HG03066 (cell line): ENCODE data around the gene KCTD4.
"Not testable (repeated sequence)": the region's sequence is repeated elsewhere in the genome, so short reads cannot be mapped to it uniquely, and the experiment has no call there.

Source experiments
- ATAC-seq: cut with Tn5 transposase; IDR thresholded peaks from one replicate; pipeline ENCODE4 v1.9.1; 2021; ENCODE audit warnings: low read depth; ENCODE audit not compliant: unreplicated experiment

KCTD4 gene

DNA sequence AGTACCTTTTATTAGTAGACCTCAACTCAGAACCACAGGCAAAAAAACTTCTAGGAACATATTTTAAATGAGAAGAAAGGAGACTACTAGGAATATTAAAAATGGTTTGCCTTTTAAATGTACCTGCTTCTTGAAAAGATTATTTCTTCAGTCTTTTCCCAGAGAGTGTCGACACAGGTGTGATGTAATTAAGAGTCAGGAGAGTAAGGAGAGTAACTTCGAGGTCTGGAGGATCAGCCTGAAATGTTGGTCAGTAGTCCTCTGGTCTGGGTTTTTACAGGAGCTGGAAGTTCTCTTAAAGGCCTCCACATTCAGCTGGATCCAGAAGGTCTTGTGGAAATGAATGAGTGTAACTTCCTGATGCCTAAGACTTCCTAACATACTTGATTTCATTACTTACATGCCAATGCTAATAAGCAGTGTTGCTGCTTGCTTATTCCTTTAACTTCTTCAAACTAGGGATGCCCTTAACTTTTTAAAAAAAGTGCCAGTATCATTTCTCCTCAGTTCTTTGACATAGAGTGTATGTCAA lies at the start of gene KCTD4:
KCTD4 (minus strand) TSS at position 345 of the 532 bp plus-strand sequence. CDS start 6,478 bp downstream, outside the sequence.
- no peak for ATAC-seq

DNA sequence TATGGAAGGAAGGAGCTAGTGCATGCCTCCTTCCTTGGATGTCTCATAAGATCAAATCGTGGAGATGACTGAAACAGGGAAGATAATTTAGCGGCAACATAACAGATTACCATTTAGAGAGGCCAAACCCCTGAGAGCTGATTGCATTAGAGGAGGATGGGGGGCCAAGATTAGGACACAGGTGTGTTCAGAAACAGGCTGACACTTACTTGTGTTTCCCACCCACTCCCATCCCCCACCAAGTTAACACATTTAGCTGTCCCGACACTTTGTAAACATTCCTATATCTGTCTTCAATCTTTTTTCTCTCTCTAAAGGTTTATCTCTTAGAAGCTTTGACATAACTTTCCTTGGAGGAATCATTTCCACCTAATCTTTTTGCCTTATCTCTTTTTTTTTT lies 48.8 kb upstream of the KCTD4 start:
- no peak for ATAC-seq

- ATAC-seq: not testable (repeated sequence)
Observed at GRCh38 chr13:45244736-45245135, 43.9 kb upstream of the KCTD4 start.

DNA sequence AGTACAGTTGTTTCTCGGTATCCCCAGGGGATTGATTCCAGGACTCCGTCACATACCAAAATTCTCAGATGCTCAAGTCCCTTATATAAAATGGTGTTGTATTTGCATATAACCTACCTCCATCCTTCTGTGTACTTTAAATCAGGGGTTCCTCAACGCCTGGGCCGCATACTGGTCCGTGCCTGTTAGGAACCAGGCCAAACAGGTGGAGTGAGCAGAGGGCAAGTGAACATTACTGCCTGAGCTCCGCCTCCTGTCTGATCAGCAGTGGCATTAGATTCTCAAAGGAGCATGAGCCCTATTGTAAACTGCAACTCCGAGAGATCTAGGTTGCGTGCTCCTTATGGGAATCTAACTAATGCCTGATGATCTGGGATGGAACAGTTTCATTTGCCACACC lies 42.2 kb upstream of the KCTD4 start:
- no peak for ATAC-seq

- ATAC-seq: no peak
Observed at GRCh38 chr13:45242524-45242923, 41.7 kb upstream of the KCTD4 start.

- no peak for ATAC-seq
Observed at GRCh38 chr13:45242070-45242469, 41.2 kb upstream of the KCTD4 start.

- no peak for ATAC-seq
Observed at GRCh38 chr13:45240143-45240542, 39.3 kb upstream of the KCTD4 start.

DNA sequence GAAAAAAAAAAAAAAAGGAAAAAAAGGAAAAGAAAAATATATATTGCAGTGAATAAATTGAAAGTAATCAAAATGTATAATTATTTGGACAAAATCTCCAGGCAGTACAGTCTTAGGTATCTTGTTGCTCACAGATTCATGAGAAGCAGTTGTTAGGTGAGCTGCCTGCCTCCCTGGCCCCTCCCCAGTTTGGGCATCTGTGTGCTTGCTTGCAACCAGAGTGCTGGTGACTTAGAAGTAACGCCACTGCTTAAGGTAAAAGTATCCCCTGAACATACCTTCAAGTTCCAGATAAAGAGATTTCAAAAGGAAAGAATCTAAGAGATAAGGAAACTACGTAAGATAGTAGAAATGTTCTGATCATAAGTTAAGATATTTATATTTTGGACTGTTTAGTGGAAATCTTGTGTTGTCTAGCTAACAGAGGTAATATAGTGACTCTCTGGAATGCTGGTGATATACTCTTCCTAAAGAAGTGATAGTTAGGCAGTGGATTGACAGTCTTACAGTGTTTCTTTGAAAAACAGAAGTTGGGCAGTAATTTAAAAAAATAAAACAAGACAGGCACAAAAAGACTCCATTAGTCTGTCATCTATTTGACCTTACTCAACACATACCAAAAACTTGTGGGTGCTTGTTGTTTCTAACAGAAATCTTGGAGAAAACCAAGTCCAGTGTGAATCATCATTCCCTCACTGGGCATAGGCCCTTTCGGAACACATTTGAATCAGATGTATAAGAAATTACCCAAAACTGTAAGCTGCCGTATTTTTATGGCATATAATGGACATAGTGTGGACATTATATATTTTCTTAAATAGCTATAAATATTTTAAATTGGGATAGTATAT lies 38.3 kb upstream of the KCTD4 start:
- ATAC-seq: no peak

GRCh38 chr13:45232591-45232990 lies 31.7 kb upstream of the KCTD4 start:
- ATAC-seq: no peak

DNA sequence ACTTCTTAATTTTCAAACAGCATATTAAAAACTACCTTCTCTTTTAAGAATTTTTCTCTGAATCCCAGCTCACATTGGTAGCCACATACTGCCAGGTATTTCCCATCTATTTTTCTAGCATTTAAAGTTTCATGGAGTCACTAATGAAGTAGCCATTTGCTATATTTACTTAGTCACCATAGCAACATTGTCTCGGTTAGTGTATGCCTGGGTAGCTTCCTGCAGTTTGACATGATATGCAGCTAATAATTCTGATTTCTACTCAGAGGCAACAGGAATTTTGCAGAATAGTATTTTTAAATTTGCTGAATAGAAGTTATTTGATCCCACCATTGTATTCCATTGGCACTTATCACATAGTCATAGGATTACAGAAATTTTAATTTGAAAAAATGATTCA lies 30.9 kb upstream of the KCTD4 start:
- no peak for ATAC-seq

DNA sequence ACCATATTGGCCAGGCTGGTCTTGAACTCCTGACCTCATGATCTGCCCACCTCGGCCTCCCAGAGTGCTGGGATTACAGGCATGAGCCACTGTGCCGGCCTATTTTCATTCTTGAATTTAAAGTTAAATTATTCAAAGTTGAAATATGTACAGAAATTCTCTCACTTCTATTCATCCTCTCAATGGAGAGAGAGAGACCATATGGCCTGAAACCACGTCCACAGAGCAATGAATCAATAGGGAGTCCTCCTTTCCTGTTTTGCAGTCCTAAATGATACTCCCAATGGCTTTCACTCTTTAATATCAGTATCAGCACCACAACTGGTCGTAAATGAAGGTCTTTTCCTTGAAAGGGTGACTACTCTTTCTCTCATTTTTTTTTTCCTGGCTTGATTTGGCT lies 30.5 kb upstream of the KCTD4 start:
- no peak for ATAC-seq

DNA sequence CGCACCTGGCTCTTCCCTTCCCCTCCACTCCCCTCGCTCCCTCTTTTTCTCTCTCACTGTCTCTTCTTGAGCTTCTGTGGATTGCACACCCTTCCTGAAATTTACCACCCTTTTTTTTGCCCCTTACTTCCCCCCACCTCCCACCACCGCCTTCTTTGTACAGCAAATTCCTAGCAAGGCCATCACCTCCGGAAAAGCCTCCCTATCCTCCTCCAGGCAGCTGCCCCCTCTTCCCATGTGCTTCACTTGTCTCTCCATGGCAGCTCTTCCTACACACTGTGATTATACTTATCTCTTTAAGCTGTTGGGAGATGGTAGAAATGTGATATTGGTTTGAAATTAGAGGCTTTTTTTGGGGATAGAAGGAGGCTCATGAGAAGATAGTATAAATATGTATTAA lies 28.3 kb upstream of the KCTD4 start:
- ATAC-seq: no peak

DNA sequence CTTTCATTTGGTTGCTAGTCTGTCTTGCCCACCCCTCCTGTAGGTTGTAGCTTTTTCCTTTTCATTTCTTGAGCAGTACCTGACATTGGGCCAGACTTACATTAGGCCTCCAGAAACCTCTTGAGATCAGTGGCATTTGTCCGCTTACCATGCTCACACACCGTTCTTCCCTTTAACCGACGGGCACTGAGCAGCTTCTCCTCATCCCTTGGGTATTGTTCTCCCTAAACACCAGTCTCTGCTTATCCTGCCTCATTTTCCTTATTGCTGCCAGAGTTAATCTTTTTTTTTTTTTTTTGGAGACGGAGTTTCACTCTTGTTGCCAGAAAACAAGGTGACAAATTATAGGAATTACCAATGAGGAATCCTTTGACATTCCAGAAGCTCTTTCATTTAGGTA lies 27.2 kb upstream of the KCTD4 start:
- ATAC-seq: no peak

- ATAC-seq: no peak
Observed at GRCh38 chr13:45226024-45226423, 25.2 kb upstream of the KCTD4 start.

- ATAC-seq: no peak
Observed at GRCh38 chr13:45225370-45225769, 24.5 kb upstream of the KCTD4 start.

DNA sequence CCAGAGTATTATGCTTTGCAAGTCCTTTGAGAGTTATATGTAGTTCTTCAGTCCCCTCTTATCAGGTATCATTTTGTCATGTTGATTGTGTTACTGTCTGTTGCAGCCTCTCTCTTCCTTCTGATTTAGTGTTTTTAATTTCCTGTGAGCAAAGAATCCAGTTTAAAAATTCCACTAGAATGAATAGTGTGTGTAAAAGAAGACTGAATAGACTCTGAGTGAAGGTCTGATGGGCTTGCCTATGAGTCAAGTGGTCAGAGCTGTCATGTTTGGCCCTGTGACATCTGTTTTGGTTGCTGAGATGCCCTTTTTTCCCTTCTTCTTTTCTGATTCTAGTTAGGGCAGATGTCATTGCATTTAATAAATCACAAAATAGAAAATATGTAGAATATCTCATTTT lies 23.3 kb upstream of the KCTD4 start:
- ATAC-seq: no peak

DNA sequence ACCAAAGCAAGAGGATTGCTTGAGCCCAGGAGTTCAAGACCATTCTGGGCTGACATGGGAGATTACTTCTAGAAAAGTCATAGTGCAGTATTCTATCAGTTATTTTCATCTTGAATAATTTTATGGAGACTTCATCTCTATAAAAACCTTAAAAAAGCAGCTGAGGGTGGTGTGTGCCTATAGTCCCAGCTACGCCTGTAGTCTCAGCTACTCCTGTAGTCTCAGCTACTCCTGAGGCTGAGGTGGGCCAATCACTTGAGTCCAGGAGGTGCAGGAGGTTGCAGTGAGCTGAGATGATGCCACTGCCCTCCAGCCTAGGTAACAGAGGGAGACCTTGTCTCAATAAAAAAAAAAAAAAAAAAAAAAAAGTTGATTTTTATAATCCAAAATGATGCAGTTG lies 22.1 kb upstream of the KCTD4 start:
- ATAC-seq: no peak

DNA sequence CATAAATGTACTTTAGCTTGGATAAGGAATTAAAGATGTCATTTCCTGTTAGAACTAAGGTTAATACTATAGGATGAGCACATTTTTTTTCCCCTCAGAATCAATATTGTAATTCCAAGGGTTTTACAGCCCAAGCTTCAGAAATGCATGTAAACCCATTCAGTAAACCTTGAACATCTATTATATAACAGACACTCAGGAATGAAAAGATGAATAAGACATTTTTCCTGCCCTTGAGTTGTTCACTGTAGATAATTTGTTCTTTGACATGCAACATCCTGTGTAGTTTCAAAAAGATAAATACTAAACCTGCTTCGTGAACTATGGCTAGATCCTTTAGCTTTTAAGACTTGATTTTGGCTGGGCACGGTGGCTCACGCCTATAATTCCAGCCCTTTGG lies 21.7 kb upstream of the KCTD4 start:
- ATAC-seq: no peak

GRCh38 chr13:45220403-45220802 lies 19.6 kb upstream of the KCTD4 start:
- no peak for ATAC-seq

DNA sequence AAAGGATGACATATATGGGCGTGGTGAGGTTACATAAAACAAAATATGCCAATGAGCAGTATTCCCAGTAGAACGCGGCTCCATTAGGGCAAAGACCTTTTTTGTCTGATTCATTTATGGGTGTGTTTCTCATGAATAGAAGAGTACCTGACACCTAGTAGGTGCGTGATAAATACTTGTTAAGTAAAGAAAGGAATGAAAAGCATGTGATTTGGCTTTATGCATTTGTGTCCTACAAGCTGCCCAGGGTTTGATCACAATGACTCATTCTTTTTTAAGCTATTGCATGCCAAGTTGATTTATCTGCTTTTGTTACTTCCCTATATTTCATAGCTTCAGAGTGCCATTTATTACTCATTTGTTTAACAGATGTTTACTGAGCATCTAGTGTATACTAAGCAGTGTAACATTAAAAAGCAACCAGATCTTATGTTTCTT lies 19.1 kb upstream of the KCTD4 start:
- ATAC-seq: no peak

DNA sequence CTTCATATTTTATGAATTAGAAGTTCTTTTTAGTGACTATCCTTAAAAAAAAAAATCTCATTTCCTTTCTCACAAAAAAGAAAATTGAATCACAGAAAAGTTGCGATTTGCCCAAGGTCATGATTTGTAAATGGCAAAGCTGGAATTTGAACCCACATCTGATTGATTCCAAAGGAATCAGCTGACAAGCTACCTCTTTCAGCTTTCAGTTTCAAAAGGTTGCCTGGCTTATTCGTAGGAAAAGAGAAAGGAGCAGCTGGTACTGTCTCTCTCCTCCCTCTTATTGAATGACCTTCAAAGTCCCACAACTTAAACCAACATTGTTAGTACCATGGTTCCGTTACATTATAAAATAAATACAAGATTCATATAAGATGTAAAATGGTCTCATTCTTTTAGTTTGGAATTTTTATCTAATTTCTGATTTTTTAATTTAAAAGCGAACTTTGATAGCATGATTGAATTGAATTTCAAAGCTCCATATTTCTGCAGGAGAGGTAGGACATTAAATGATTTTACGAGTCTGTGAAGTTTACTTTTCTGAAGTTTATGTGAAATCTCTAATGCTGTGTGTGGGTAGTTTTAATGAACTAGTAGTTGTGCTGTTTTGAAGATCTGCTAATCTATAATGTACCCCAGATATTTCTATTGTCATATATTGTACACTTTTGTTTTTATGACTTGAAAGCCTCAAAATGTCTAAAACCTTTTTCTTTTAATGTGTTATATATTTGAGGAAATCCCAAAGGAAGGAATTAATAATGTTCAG lies 18.5 kb upstream of the KCTD4 start:
- no peak for ATAC-seq

DNA sequence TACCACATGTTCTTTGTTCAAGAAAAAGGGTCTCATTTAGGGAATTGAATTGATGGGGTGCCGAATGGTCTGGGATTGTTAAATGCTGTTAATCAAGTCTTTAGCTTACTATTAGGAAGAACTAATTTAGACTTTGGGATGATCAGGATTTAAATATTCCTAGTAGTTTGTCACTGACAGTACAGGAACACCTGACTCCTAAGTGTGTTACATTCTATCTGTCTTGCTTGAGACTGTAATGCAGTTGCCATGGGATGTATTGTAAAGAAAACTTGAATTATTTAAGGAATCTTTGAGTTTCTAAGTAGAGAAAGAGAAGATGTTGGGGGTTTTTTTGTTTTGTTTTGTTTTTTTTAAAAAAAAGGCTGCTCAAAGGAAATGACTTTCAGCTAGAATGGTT lies 17.8 kb upstream of the KCTD4 start:
- ATAC-seq: no peak
